Thyroid gland (tissue), 4 donors: Measurements from ENCODE around the gene WASF2. TPM values are rescaled to one million over a fixed set of nuclear protein-coding genes. Genes with fewer than 3 reads are reported as not detected.

Source experiments
- DNase-seq, 2 donors: peaks; one replicate each; pipeline ENCODE4 v3.0.0-alpha.2; 2019
- H3K27ac ChIP-seq, 3 donors: fragments of 200-600 bp; sonication (generic); 1 replicate in 2 of 3; 2 replicates in 1 of 3; pipeline ENCODE4 v1.5.1; 2016 to 2019; ENCODE audit warnings: mild to moderate bottlenecking in 1 of 3, moderate library complexity in 1 of 3
- H3K27me3 ChIP-seq: fragments of 200-600 bp; sonication (generic); one replicate; pipeline ENCODE4 v1.5.1; 2019
- H3K36me3 ChIP-seq, 2 donors: fragments of 200-600 bp; sonication (generic); one replicate each; pipeline ENCODE4 v1.5.1; 2016 to 2019
- H3K4me1 ChIP-seq, 2 donors: fragments of 200-600 bp; sonication (generic); one replicate each; pipeline ENCODE4 v1.5.1; 2017 to 2019
- H3K4me3 ChIP-seq, 3 donors: fragments of 200-600 bp; sonication (generic); replicated peaks in 1 of 3; 1 replicate in 2 of 3; 2 replicates in 1 of 3; pipeline ENCODE4 v1.5.1; 2016; ENCODE audit warnings: mild to moderate bottlenecking in 1 of 3
- H3K9me3 ChIP-seq: fragments of 200-600 bp; sonication (generic); one replicate; pipeline ENCODE4 v1.5.1; 2017
- POLR2A ChIP-seq, 2 donors: fragments of 450-650 bp; IDR thresholded peaks; one replicate each; pipeline ENCODE4 v1.6.1; 2017; ENCODE audit warnings: antibody characterized with exemption in 2 of 2, mild to moderate bottlenecking in 2 of 2, moderate library complexity in 1 of 2
- WGBS, 2 donors: methylation state at CpG; one replicate each; pipeline ENCODE4 v1.1.5; 2017; 5-methylcytosine and 5-hydroxymethylcytosine counted together
- intact Hi-C: fragments of 100-400 bp; cut with DNase I; formaldehyde crosslinking; loops from one replicate; pipeline ENCODE4 v1.15.1; 2023
- total RNA-seq, 4 donors: library from RNA; depleted of rRNA; stranded (reverse); fragments of >200 nt; gene quantifications; one replicate each; pipeline ENCODE4 v1.2.3, GENCODE V29; 2016
- TF ChIP-seq, protein P1 (sequence below), 6 experiments: fragments of 200-600 bp in 3 of 6; fragments of 450-650 bp in 3 of 6; sonication (generic) in 3 of 6; IDR thresholded peaks; one replicate each; pipeline ENCODE4 v1.5.1; 2016 to 2019; ENCODE audit warnings: antibody characterized with exemption in 6 of 6, mild to moderate bottlenecking in 2 of 6, inconsistent platforms in 1 of 6, moderate library complexity in 1 of 6

Gene WASF2
- total RNA-seq, 4 donors from 2014 or later: 38.3 to 47.7 (median 46.7) TPM

DNA sequence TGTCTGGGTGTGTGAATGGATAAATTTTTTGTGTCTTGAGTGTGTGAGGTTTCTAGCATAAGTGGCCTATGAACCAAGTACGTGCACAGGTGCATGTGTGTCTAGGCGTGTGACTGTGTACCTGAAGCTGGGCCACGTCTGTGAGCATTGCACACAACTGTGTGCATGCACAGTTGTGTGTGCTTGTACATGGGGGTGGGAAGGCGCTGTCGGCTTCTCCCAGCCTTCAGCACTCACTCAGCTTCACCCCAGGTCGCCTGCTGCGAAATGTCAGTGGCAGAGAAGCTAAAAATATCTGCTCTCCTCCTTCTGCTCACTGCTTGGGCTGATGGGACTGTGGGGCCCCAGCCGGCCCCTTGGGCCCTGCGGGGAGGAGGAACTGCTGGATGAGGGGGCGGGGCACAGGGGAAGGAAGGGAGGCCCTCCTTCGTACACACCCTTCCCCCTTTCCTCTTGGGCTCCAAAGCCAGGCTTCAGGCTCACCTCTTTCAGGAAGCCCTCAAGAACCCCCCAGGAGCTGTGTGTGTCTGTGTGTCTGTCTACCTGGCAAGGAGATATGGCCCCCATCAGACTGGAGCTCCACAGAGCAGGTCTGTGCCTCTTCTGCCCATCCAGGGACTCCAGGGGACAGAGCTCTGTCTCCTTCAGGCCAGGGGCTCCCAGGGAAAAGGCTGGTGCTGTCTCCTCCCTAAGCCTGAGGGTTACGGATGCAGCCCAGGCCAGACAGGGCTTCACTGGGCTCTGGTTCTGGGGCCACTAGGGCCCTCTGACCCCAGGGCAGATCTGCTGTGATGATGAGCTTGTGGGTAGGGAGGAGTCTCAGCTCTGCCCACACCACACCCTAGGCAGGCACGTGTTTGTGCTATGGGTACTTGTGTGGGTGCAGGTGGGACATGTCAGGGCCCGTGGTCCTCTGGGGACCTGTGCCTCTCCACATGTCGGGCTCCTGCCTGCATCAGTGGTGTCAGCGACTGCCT is 35.6 kb upstream of the WASF2 start:
- TF ChIP-seq, protein P1, sequence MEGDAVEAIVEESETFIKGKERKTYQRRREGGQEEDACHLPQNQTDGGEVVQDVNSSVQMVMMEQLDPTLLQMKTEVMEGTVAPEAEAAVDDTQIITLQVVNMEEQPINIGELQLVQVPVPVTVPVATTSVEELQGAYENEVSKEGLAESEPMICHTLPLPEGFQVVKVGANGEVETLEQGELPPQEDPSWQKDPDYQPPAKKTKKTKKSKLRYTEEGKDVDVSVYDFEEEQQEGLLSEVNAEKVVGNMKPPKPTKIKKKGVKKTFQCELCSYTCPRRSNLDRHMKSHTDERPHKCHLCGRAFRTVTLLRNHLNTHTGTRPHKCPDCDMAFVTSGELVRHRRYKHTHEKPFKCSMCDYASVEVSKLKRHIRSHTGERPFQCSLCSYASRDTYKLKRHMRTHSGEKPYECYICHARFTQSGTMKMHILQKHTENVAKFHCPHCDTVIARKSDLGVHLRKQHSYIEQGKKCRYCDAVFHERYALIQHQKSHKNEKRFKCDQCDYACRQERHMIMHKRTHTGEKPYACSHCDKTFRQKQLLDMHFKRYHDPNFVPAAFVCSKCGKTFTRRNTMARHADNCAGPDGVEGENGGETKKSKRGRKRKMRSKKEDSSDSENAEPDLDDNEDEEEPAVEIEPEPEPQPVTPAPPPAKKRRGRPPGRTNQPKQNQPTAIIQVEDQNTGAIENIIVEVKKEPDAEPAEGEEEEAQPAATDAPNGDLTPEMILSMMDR (IDR thresholded peaks at IDR 0.05): no peak
- no peak for TF ChIP-seq POLR2A (IDR thresholded peaks at IDR 0.05)
- DNase-seq: peak; percentile 50 to 54
- Histone ChIP-seq H3K4me3 (no peak overlapping the region), H3K27ac (peak overlapping the region in 2 of 3 donors; percentile 3 to 38), H3K4me1 (peaks cover 27 to 73% of the 10 kb centered on the region in 2 donors), H3K36me3 (no peaks in the 10 kb centered on the region), H3K9me3 (no peaks in the 10 kb centered on the region), H3K27me3 (no peaks in the 10 kb centered on the region)
- intact Hi-C loops: no loop called here
- WGBS, 2 donors: 43 to 51% methylated on average over 13 to 14 of the region's 16 CpGs

DNA sequence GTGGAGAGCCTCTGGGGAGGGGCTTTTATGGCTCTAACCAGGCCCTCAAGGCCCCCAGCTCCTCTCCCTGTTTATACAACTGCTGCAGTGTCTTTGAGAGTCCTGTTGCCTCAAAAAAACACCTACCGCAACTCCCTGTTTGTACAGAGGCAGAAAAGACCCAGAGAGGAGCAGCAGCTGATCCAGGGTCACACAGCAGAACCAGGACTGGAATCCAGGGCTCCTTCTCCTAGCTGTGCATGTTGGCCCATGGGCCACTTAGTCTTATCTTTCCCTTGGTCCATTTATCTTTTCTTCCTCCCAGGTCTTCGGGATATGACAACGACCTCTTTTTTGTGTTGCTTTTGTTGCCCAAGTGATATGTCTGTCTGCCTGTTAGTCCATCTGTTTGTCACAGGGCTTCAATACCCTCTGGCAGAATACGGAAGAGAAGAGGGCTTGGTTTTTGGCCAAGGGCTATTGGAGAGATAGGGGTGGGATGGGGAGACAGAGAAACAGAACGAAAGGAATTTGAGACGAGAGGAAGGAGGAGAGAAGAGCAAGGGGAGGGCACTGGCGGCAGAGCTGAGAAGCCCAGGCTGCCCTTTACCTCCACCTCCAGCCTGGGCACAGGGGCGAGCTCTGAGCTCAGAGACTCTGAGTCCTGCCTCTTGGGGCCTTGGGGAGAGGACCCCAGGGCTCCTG is 33.5 kb upstream of the WASF2 start:
- intact Hi-C loops: no loop called here

DNA sequence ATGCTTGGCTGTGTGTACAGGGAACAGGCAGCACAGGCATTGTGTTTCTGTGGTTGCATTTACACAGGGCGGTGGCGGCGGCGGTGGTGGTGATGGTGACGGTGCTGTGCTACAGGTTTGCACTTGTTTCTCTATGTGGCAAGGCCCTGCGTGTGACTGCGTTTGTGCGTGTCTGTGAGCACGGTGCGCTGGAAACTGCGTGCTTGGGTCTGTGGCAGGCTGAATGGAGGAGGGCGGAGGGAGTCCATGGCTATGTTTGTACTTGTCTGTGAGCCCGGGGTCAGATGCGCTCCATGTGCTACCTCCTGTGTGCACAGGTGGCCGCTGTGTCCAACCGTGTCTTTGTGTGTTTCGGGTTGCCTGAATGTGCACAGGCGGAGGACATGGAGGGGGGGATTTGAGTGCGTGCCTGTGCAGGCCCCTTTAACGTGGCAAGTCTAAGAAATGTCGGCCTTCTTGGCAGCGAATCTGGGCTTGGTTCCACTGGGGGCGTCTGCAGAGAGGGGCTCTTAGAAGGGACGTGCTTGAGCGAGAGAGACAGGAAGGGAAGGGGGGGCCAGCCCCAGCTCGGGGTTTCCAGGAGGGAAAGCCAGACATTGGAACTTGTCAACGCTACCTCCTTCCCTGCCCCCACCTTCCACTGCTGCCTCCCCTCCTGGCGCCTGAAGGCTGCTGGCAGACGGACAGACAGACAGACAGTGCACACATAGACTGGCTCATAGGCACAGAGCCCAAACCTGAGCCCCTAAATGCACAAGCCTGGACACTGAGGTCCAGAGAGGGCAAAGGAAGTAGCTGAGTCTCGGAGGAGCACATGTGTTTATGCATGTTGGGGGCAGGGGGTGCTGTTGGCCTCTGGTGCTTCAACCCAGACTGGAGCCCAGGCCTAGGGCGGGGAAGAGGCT is 32.7 kb upstream of the WASF2 start:
- TF ChIP-seq, protein P1 (IDR thresholded peaks at IDR 0.05): peak in 4 of 6 experiments; percentile 7 to 37 (median 20)
- TF ChIP-seq POLR2A (IDR thresholded peaks at IDR 0.05): no peak
- intact Hi-C loops: no loop called here
- 43 to 44% methylated on average over 29 to 31 of the region's 31 CpGs for WGBS, 2 donors
- H3K4me3 ChIP-seq: no peak overlapping the region
- peak overlapping the region in 2 of 3 donors; percentile 25 to 40 for H3K27ac ChIP-seq
- no peaks in the 10 kb centered on the region for H3K9me3 ChIP-seq
- DNase-seq: peak in 1 of 2 donors; percentile 41
- H3K27me3 ChIP-seq: no peaks in the 10 kb centered on the region
- H3K4me1 ChIP-seq: peaks cover 23 to 77% of the 10 kb centered on the region in 2 donors
- H3K36me3 ChIP-seq: no peaks in the 10 kb centered on the region

More for the DNA sequence above, 33.5 kb upstream of the WASF2 start:
- H3K36me3 ChIP-seq: no peaks in the 10 kb centered on the region
- no peak for DNase-seq
- H3K4me1 ChIP-seq: peaks cover 24 to 76% of the 10 kb centered on the region in 2 donors
- H3K27ac ChIP-seq: peak overlapping the region in 2 of 3 donors; percentile 25 to 40
- H3K9me3 ChIP-seq: no peaks in the 10 kb centered on the region
- H3K4me3 ChIP-seq: no peak overlapping the region
- TF ChIP-seq POLR2A (IDR thresholded peaks at IDR 0.05): no peak
- TF ChIP-seq, protein P1 (IDR thresholded peaks at IDR 0.05): no peak
- WGBS, 2 donors: 54 to 62% methylated on average over 8 of the region's 8 CpGs
- H3K27me3 ChIP-seq: no peaks in the 10 kb centered on the region

GRCh38 chr1:27521861-27522431 is 32.0 kb upstream of the WASF2 start:
- Histone ChIP-seq H3K27me3 (no peaks in the 10 kb centered on the region), H3K9me3 (no peaks in the 10 kb centered on the region), H3K4me3 (no peak overlapping the region), H3K27ac (no peak overlapping the region), H3K36me3 (no peaks in the 10 kb centered on the region), H3K4me1 (peaks cover 17 to 77% of the 10 kb centered on the region in 2 donors)
- DNase-seq: no peak
- 80 to 87% methylated on average over 8 to 9 of the region's 9 CpGs for WGBS, 2 donors
- intact Hi-C loops: no loop called here
- TF ChIP-seq, protein P1 (IDR thresholded peaks at IDR 0.05): no peak
- no peak for TF ChIP-seq POLR2A (IDR thresholded peaks at IDR 0.05)
